Brain microvascular endothelial cell (primary cell): Measurements from ENCODE around the gene RFLNA.

Source experiments
- DNase-seq: peaks from one replicate; pipeline ENCODE4 v3.0.0-alpha.2; 2020
- H3K27ac ChIP-seq: fragments of 250-450 bp; sonication (Bioruptor Pico); 2 replicates; pipeline ENCODE4 v1.5.1; 2020; ENCODE audit warnings: mild to moderate bottlenecking, moderate library complexity
- H3K27me3 ChIP-seq: fragments of 250-450 bp; sonication (Bioruptor Pico); replicated peaks from 2 replicates; pipeline ENCODE4 v1.5.1; 2020; ENCODE audit warnings: mild to moderate bottlenecking
- H3K36me3 ChIP-seq: fragments of 250-450 bp; sonication (Bioruptor Pico); replicated peaks from 2 replicates; pipeline ENCODE4 v1.5.1; 2020; ENCODE audit warnings: mild to moderate bottlenecking
- H3K4me3 ChIP-seq: 2 replicates; pipeline ENCODE4 v1.5.1; 2011; ENCODE audit warnings: low read depth, mild to moderate bottlenecking, control low read depth, low read length, moderate library complexity
- CTCF ChIP-seq: IDR thresholded peaks from 2 replicates; pipeline ENCODE4 v1.5.1; 2011; ENCODE audit warnings: low read depth, mild to moderate bottlenecking, moderate library complexity, low read length, control low read depth, inconsistent platforms; ENCODE audit errors: missing control alignments
- in situ Hi-C: cut with HindIII; loops from 2 replicates; pipeline ENCODE4 v1.10.0; 2017; ENCODE audit warnings: low sequenced_read_pairs, low pct_ligation_motif_present

The RFLNA gene

GRCh38 chr12:124336742-124337520 lies 42.0 kb downstream of the RFLNA start:
- no peak overlapping the region for H3K27ac ChIP-seq
- no peaks in the 10 kb centered on the region for H3K27me3 ChIP-seq
- in situ Hi-C loops: no loop called here
- DNase-seq: no peak
- no peak for TF ChIP-seq CTCF
- peaks cover 80% of the 10 kb centered on the region for H3K36me3 ChIP-seq
- no peak overlapping the region for H3K4me3 ChIP-seq

DNA sequence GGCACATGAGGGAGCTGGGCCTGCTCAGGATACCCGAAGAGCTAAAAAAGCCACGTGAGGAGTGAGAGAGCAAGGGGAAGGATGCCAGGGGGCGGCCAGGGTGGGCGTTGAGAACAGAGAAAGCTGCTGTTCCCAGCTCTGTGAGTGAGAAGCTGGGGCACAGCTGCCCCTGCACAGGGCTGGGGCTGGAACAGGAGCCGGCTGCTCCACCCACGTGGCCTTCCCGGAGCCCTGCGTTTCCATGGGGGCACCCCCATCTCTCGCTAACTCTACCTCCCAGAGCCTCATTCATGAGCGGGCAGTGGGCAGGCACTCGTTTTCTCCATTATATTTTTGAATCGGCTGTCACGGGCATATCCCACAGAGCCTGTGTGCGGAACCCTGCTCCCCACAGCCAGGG lies 42.7 kb downstream of the RFLNA start:
- no peak for TF ChIP-seq CTCF
- no peak overlapping the region for H3K27ac ChIP-seq
- in situ Hi-C loops: no loop called here
- no peaks in the 10 kb centered on the region for H3K27me3 ChIP-seq
- no peak for DNase-seq
- peaks cover 80% of the 10 kb centered on the region for H3K36me3 ChIP-seq
- H3K4me3 ChIP-seq: no peak overlapping the region

DNA sequence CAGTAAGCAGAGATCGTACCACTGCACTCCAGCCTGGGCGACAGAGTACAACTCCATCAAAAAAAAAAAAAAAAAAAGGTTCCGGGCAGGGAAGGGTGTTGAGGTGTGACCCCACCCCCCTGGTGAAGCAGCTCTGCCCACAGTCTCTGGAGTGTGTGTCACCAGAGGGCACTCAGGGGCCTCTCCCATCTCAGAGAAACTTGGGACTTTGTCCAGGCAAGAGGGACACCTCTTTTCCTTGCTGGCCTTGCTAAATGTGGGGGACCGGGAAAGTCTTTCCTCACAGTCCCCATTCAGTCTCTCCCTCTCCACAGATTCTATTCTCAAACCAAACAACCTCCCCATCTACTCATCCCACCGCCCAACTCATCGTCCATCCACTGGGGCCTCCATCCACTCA lies 43.6 kb downstream of the RFLNA start:
- in situ Hi-C loops: no loop called here
- TF ChIP-seq CTCF: no peak
- no peak overlapping the region for H3K27ac ChIP-seq
- H3K27me3 ChIP-seq: no peaks in the 10 kb centered on the region
- H3K36me3 ChIP-seq: peaks cover 82% of the 10 kb centered on the region
- no peak for DNase-seq
- H3K4me3 ChIP-seq: no peak overlapping the region

- DNase-seq: no peak
- Histone ChIP-seq H3K27me3 (no peaks in the 10 kb centered on the region), H3K27ac (no peak overlapping the region), H3K4me3 (no peak overlapping the region), H3K36me3 (peaks cover 86% of the 10 kb centered on the region)
- TF ChIP-seq CTCF: no peak
- in situ Hi-C loops: no loop called here
Observed at GRCh38 chr12:124338876-124339603, 44.1 kb downstream of the RFLNA start.

GRCh38 chr12:124340080-124340900 lies 45.4 kb downstream of the RFLNA start:
- no peak for DNase-seq
- H3K27me3 ChIP-seq: no peaks in the 10 kb centered on the region
- peaks cover 86% of the 10 kb centered on the region for H3K36me3 ChIP-seq
- in situ Hi-C loops: no loop called here
- no peak for TF ChIP-seq CTCF
- H3K27ac ChIP-seq: no peak overlapping the region
- no peak overlapping the region for H3K4me3 ChIP-seq
